B cell (primary cell): ENCODE measurements around the gene DAB2IP.

Experiments used
- CTCF ChIP-seq: fragments of 200-600 bp; IDR thresholded peaks from one replicate; pipeline ENCODE4 v1.8.0; 2022; ENCODE audit warnings: antibody characterized with exemption, mild to moderate bottlenecking
- EZH2 ChIP-seq: IDR thresholded peaks from 2 replicates; pipeline ENCODE4 v1.6.1; 2012; ENCODE audit warnings: borderline replicate concordance, low read depth, mild to moderate bottlenecking, moderate library complexity, low read length; ENCODE audit not compliant: insufficient read depth, poor library complexity, severe bottlenecking

GRCh38 chr9:121811751-121812150, 160.3 kb downstream of the DAB2IP start:
- TF ChIP-seq CTCF (no peak), EZH2 (no peak)
